Motor neuron (in vitro differentiated cells): ENCODE data around the gene DPY19L1. TPM values are rescaled to one million over a fixed set of nuclear protein-coding genes. Genes with fewer than 3 reads are reported as not detected.
A peak's percentile ranks its signal among the peaks of the same experiment; 100 is the strongest.
"Not testable (repeated sequence)": the region's sequence is repeated elsewhere in the genome, so short reads cannot be mapped to it uniquely, and the experiment has no call there.

Source experiments
- ATAC-seq, 8 experiments: fragments of 200-7000 bp; cut with Tn5 transposase; replicated peaks in 6 of 8; 2 replicates each; pipeline ENCODE4 v1.8.0; 2021; ENCODE audit warnings: mild to moderate bottlenecking in 8 of 8, moderate library complexity in 8 of 8
- H3K27ac ChIP-seq, 2 donors: fragments of 250-450 bp; sonication (Bioruptor Pico); 2 replicates each; pipeline ENCODE4 v1.9.0; 2021; ENCODE audit warnings: antibody characterized with exemption in 2 of 2, mild to moderate bottlenecking in 2 of 2, moderate library complexity in 1 of 2
- H3K4me1 ChIP-seq, 2 donors: fragments of 250-450 bp; sonication (Bioruptor Pico); replicated peaks in 1 of 2; 2 replicates each; pipeline ENCODE4 v1.6.1; 2021; ENCODE audit warnings: antibody characterized with exemption in 2 of 2, mild to moderate bottlenecking in 2 of 2, moderate library complexity in 1 of 2
- H3K4me3 ChIP-seq, 5 donors: fragments of 250-450 bp; sonication (Bioruptor Pico); 2 replicates each; pipeline ENCODE4 v1.9.0; 2021; ENCODE audit warnings: antibody characterized with exemption in 5 of 5, mild to moderate bottlenecking in 5 of 5, moderate library complexity in 4 of 5
- WGBS, 10 experiments: fragments of 450-650 bp; shearing (Covaris generic); methylation state at CpG; one replicate each; pipeline ENCODE4 v1.0.0; 2022; 5-methylcytosine and 5-hydroxymethylcytosine counted together
- in situ Hi-C, 9 experiments: fragments of 400-800 bp; cut with MboI; loops; one replicate each; pipeline ENCODE4 v1.15.0; 2021; ENCODE audit warnings: low sequenced_read_pairs in 9 of 9, low pct_unique_long_range_greater_than_20kb in 2 of 9; ENCODE audit not compliant: unreplicated experiment in 9 of 9
- total RNA-seq, 8 experiments: library from RNA; unstranded; fragments of 300-600 nt; gene quantifications; 2 replicates each; pipeline versions ENCODE4 v1.2.3 to v1.2.4, GENCODE V29; 2022

The DPY19L1 gene
- total RNA-seq, 8 experiments from 2014 or later = 7.6 to 50.2 (median 23.1) TPM

DNA sequence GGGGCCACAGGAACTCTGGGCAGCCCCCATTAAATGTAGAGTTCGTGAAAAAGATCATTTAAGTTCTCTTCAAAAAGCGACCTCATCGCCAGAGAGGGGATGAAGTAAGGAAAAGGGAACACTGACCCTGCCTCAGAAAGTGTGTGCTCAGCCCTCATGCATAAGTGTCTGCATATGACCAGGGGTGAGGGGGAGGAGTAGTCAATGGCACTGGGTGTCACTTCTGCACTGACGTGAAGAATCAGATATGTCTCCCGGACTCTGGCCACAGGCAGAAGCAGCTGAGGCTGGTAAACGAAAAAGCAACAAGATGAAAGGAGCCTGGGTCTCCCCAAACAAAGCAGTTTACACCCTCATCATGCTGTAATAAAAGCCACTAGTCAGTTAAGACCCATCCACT lies 39.0 kb downstream of the DPY19L1 start:
- H3K27ac ChIP-seq, H3K4me3 ChIP-seq, in situ Hi-C loops, ATAC-seq, H3K4me1 ChIP-seq: not testable (repeated sequence)
- 60 to 100% (median 80%) methylated on average over 1 to 3 of the region's 6 CpGs; no CpG with 5 or more reads in 5 of the 10 experiments for WGBS, 10 experiments

GRCh38 chr7:34996423-34997090 lies 40.7 kb downstream of the DPY19L1 start:
- no CpG with 5 or more reads among the region's 5 CpGs for WGBS, 10 experiments
- H3K4me3 ChIP-seq, ATAC-seq, in situ Hi-C loops, H3K4me1 ChIP-seq, H3K27ac ChIP-seq: not testable (repeated sequence)

GRCh38 chr7:34995757-34996156 lies 41.5 kb downstream of the DPY19L1 start:
- WGBS, 10 experiments = 75 to 100% (median 78%) methylated on average over 3 to 4 of the region's 7 CpGs; no CpG with 5 or more reads in 7 of the 10 experiments
- in situ Hi-C loops = no loop called here
- H3K4me3 ChIP-seq = no peak overlapping the region
- no peak overlapping the region for H3K27ac ChIP-seq
- H3K4me1 ChIP-seq = no peaks in the 10 kb centered on the region
- ATAC-seq = no peak

DNA sequence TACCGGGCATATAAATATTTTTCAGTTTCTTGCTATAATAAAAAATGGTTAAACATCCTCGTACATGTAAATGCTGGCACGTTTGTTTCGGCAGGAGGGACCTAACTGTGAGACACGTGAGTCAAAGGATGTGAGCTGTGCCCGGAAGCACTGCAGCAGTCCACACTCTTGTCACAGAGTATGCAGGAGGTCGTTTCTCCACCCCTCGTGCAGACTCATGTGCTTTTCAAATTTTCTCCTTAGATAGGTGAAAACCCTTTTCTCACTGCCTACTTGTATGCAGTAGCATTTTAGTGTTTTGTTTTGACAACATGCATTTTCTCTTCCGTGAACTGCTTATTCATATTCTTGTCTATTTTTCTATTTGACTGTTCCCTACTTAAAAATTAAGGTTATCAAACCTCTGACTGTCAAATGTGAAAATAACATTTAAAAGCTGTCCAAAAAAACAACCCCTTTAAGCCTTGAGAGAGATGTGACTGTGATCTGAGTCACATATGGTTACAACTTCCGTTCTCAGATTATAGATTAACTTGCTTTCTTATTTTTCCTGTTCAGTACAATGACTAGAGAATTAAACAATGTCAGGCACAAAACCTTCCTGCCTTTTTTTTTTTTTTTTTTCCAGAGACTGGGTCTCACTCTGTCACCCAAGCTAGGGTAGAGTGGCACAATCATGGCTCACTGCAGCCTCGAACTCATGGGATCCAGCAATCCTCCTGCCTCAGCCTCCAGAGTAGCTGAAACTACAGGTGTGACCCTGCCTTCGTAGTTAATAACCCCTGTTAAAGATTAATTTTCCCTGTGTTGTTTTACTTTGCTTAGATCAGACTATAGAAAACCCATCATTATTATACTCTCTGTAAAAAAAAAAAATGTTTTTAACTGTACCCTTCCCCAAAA lies 45.1 kb downstream of the DPY19L1 start:
- Histone ChIP-seq H3K27ac (no peak overlapping the region), H3K4me1 (no peaks in the 10 kb centered on the region), H3K4me3 (no peak overlapping the region)
- peak in 2 of 8 experiments; percentile 58 to 70 for ATAC-seq
- in situ Hi-C loops = no loop called here
- WGBS, 10 experiments = 30 to 86% (median 65%) methylated on average over 5 to 11 of the region's 12 CpGs

DNA sequence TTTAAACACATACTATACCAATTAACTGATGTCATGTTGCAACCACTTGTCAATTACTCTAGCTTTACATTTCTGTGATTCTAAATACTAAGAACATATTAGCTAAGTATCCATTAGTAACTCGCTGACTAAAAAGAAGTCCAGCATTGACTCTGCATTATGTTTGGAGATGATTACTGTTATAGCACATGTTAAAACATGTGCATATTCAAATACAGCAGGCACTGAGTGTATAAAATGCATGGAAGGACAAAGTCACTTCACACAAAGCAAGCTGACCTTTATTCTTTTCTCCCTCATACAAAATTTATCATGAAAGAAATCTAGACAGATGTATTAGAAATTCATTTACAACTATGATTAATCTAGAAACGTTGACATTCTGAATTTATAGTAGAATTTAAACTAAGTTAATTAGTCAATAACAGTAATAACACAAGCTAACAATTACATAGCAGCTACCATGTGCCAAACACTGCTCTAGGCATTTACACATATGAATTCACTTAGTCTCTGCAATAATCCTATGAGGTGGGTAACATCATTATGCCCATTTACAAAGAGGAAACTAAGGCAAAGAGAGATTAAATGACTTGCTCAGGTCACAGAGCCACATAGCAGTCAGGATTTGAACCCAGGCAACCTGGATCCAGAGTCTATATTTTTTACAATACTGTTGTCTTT lies 48.7 kb downstream of the DPY19L1 start:
- H3K4me1 ChIP-seq, in situ Hi-C loops, H3K27ac ChIP-seq, H3K4me3 ChIP-seq: not testable (repeated sequence)
- peak in 4 of 8 experiments; percentile 57 to 97 (median 91) for ATAC-seq
- 0% methylated on average over 1 of the region's 2 CpGs; no CpG with 5 or more reads in 9 of the 10 experiments for WGBS, 10 experiments

DNA sequence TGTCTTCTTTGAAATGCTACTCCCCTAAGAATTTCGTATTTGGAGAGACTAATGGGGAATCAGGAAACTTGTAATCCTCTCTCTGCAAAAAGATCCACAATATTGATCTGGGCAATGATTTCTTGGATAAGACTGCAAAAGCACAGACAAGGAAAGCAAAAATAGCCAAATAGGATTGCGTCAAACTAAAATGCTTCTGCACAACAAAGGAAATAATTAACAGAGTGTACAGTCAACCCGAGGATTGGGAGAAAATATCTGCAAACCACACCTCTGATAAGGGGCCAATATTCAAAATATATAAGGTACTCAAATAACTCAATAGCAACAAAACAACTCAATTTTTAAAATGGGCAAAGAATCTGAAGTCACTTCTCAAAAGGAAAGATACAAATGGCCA lies 52.1 kb downstream of the DPY19L1 start:
- H3K4me3 ChIP-seq, H3K4me1 ChIP-seq, in situ Hi-C loops, ATAC-seq, H3K27ac ChIP-seq: not testable (repeated sequence)
- WGBS, 10 experiments = 82 to 100% (median 93%) methylated on average over 1 to 3 of the region's 3 CpGs

DNA sequence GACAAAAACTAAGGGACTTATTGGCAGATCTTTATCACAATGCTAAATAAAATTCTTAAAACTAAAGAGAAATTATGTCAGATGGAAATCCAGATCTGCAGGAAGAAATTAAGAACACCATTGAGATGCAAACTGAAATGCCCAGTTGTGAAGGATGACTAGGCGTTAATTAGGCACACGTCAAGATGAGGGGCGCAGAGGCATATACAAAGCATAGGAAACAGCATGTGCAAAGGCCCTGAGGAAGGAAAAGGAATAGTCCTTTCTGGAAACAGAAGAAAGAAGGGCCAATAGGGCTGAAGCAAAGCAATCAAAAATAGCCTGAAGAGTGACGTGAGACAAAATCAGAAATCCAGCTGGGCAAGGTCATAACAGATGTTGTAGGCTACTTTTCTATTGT lies 53.1 kb downstream of the DPY19L1 start:
- WGBS, 10 experiments = 88 to 100% (median 97%) methylated on average over 1 to 4 of the region's 4 CpGs
- H3K27ac ChIP-seq, H3K4me1 ChIP-seq, ATAC-seq, H3K4me3 ChIP-seq, in situ Hi-C loops: not testable (repeated sequence)

DNA sequence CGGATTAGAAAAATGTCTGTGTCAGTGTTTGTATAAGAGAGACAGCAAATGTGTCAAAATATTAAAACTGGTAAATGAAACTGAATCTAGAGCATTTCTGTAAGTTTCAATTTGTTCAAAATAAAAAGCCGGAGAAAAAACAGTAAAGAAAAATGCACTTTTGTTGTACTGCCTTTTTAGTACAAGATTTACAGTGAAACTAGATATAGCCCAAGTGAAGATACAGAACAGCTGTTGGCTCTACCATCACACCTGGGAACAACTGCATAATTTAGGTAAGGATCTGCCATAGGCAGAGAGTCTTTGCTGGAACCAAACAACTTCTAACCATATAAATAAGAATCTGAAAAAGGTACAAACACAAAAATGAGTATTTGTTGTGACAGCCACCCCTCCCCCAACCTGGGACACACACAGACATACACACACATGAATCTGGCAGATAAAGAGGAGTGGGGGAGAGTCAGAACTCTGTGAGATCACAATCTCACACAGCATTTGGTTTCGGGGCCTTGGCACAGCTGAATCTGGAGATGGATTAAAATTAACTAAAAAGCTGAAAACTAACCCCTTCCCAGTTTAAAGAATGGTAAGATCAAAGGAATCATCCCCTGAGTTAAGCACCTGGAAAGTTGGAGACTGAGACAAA lies 54.8 kb downstream of the DPY19L1 start:
- no peaks in the 10 kb centered on the region for H3K4me1 ChIP-seq
- in situ Hi-C loops = no loop called here
- no peak for ATAC-seq
- no peak overlapping the region for H3K4me3 ChIP-seq
- 82 to 100% (median 91%) methylated on average over 1 to 3 of the region's 3 CpGs for WGBS, 10 experiments
- H3K27ac ChIP-seq = no peak overlapping the region

DNA sequence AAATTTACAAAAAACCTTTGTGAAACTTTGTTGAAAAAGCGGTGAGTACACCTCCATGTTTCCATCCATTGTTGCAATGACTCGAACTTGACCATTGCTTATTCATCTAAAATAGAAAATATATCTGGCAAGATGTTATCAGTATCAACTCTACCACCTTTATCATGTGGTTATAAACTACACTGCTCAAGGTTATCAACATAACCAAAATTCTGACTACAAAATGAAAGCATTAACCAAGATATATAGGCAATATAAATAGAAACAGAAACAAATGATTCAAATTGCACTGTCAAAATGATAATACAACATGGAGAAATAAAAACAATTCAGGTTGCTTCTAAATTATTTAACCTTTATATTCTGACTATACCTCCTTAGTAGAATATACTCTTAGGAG lies 58.2 kb downstream of the DPY19L1 start:
- H3K4me1 ChIP-seq, in situ Hi-C loops, H3K4me3 ChIP-seq, H3K27ac ChIP-seq, ATAC-seq: not testable (repeated sequence)
- WGBS, 10 experiments = 80 to 100% (median 100%) methylated on average over 1 to 2 of the region's 2 CpGs; no CpG with 5 or more reads in 3 of the 10 experiments

- in situ Hi-C loops = no loop called here
- no peak for ATAC-seq
- WGBS, 10 experiments = 40 to 100% (median 94%) methylated on average over 1 to 3 of the region's 3 CpGs
These were observed 63.9 kb downstream of the DPY19L1 start for GRCh38 chr7:34973400-34973760.

DNA sequence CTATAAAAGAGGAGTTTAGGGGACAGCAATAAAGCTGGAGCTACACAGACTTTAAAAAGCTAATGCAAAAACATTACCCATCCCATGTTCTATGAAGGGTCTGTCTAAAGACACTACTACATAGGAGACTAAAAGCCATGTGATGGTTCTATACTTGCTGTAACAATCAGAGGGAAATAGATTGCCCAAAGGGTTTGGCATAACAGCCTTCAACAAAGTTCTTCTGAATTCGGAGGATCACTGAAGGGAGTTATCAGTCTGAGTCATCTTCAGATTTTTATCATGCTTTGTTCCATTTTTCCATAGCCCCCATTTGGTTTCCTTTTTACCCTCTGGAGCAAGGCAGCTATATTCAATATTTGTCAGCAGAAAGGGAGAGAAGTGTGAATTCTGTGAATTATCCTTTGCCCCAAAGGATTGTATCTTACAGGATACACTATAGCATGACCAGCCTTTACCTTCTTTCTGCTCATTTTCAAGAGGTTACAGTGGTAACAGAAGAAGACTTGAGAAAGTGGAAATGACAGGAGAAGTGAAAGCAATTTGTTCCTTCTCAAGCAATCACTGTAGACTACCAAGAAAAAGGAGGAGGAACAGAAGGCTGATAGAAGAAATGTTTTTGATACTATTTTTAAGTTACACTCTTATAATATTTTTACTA lies 64.4 kb downstream of the DPY19L1 start:
- WGBS, 10 experiments = 88 to 100% (median 100%) methylated on average over 1 of the region's 1 CpG; no CpG with 5 or more reads in 6 of the 10 experiments
- ATAC-seq, H3K4me3 ChIP-seq, H3K27ac ChIP-seq, H3K4me1 ChIP-seq, in situ Hi-C loops: not testable (repeated sequence)

More at GRCh38 chr7:34973400-34973760, 63.9 kb downstream of the DPY19L1 start:
- Histone ChIP-seq H3K4me1 (no peaks in the 10 kb centered on the region), H3K27ac (no peak overlapping the region), H3K4me3 (no peak overlapping the region)

DNA sequence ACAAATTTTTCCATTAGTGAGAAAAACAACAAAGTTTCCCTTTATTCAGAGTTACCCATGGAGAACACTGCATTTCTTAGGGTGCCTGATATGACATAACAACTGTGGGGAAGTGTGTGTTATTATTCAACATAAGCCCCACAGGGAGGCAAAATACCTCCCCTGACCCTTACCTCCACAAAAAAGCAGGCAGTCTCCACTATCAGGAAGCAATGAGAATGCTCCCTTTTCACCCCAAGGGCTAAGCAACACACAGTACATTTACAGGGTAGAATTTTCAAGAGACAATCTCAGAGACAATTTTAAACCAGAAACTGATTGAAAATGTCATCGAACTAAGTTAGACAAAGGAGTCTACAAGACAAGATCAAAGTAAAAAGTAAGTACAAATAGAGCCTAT lies 69.5 kb downstream of the DPY19L1 start:
- no CpG with 5 or more reads among the region's 1 CpG for WGBS, 10 experiments
- H3K27ac ChIP-seq, in situ Hi-C loops, H3K4me3 ChIP-seq, ATAC-seq, H3K4me1 ChIP-seq: not testable (repeated sequence)
